Naive B cell (primary cell): ENCODE data around the gene MAPKAPK3. TPM values are rescaled to one million over a fixed set of nuclear protein-coding genes. Genes with fewer than 3 reads are reported as not detected.

Experiments used
- ATAC-seq, 2 donors: fragments of 150-1000 bp; cut with Tn5 transposase; 2 replicates each; pipeline ENCODE4 v1.10.0; 2021; ENCODE audit warnings: low read depth in 2 of 2, mild to moderate bottlenecking in 2 of 2, moderate library complexity in 2 of 2
- DNase-seq: peaks from one replicate; pipeline ENCODE4 v3.0.0; 2022
- H3K27ac Mint-ChIP-seq, 6 donors: one replicate each; pipeline ENCODE4 v1.8.0; 2020 to 2022; ENCODE audit warnings: mild to moderate bottlenecking in 6 of 6, mixed read lengths in 6 of 6, moderate library complexity in 5 of 6, inconsistent platforms in 2 of 6
- H3K27me3 Mint-ChIP-seq, 3 donors: one replicate each; pipeline ENCODE4 v1.8.0; 2021 to 2022; ENCODE audit warnings: mixed read lengths in 3 of 3, mild to moderate bottlenecking in 1 of 3
- H3K36me3 Mint-ChIP-seq, 2 donors: one replicate each; pipeline ENCODE4 v1.8.0; 2020 to 2022; ENCODE audit warnings: mixed read lengths in 2 of 2, inconsistent platforms in 1 of 2, mild to moderate bottlenecking in 1 of 2
- H3K4me1 Mint-ChIP-seq, 3 donors: one replicate each; pipeline ENCODE4 v1.8.0; 2020 to 2022; ENCODE audit warnings: mixed read lengths in 3 of 3, inconsistent platforms in 1 of 3, mild to moderate bottlenecking in 1 of 3, moderate library complexity in 1 of 3
- H3K4me3 Mint-ChIP-seq, 8 donors: one replicate each; pipeline ENCODE4 v1.8.0; 2020 to 2022; ENCODE audit warnings: mild to moderate bottlenecking in 8 of 8, mixed read lengths in 8 of 8, moderate library complexity in 8 of 8, inconsistent platforms in 2 of 8
- H3K9me3 Mint-ChIP-seq, 7 donors: one replicate each; pipeline ENCODE4 v1.8.0; 2020 to 2022; ENCODE audit warnings: mixed read lengths in 7 of 7, mild to moderate bottlenecking in 5 of 7, inconsistent platforms in 2 of 7, moderate library complexity in 1 of 7
- polyA plus RNA-seq, 6 donors: library from polyadenylated mRNA; unstranded; fragments of 300-500 nt; fragmentation: Illumina TruSeq; gene quantifications; one replicate each; pipeline ENCODE4 v1.2.3, GENCODE V29; 2021; ENCODE audit warnings: low read depth in 6 of 6

The MAPKAPK3 gene
- polyA plus RNA-seq, 6 donors from 2014 or later, result 14.6 to 26.8 (median 19.3) TPM

DNA sequence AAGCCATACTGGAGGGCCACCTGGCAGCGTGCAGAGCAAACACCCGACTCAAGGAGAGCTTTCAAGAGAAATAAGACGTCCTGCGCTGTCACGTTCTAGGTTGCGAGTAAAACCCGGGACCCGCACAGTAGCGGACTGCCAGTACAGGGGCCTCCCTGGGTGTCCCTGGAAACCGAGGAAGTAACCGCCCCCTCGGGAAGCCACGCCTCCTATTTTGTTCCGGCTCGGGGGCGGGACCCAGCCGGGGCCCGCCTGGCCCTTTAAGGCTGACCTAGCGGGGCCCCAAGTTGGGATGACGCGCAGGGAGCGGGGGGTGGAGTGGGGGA, 218 bp upstream of the MAPKAPK3 start:
- Mint-ChIP-seq H3K9me3 (no peaks in the 10 kb centered on the region), H3K27me3 (no peaks in the 10 kb centered on the region), H3K36me3 (no peaks in the 10 kb centered on the region), H3K4me3 (peak overlapping the region; percentile 90 to 98 (median 95)), H3K4me1 (peaks cover 43 to 68% (median 64%) of the 10 kb centered on the region in 3 donors), H3K27ac (peak overlapping the region; percentile 84 to 98 (median 94))
- ATAC-seq, result peak; percentile 72 to 73
- DNase-seq, result peak; percentile 93

GRCh38 chr3:50617911-50618481, 1.0 kb downstream of the MAPKAPK3 start:
- H3K4me1 Mint-ChIP-seq, result peaks cover 33 to 63% (median 57%) of the 10 kb centered on the region in 3 donors
- H3K36me3 Mint-ChIP-seq, result no peaks in the 10 kb centered on the region
- DNase-seq (no peak), ATAC-seq (no peak)
- peak overlapping the region; percentile 90 to 98 (median 96) for H3K4me3 Mint-ChIP-seq
- H3K27me3 Mint-ChIP-seq, result no peaks in the 10 kb centered on the region
- H3K9me3 Mint-ChIP-seq, result no peaks in the 10 kb centered on the region
- H3K27ac Mint-ChIP-seq, result peak overlapping the region in 3 of 6 donors; percentile 58 to 87 (median 84)

DNA sequence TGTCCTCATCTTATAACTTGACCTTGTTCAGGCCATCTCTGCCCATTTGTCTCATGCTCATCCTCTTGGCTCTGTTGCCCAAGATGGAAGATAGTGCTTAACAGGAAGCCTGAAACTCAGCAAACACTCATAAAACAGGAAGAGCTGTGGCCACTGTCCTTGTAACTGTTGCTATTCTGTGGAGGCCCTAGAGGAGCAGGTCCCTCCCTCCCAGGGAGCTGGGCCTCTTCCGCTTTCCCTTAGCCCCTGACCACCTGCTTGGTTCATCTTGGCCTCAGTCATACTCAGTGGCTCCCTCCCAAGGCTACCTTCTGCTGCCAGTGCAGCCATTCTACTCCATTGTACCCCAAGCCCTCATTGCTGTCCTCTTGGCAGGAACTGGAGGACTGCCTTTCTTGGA, 3.5 kb downstream of the MAPKAPK3 start:
- Mint-ChIP-seq H3K36me3 (no peaks in the 10 kb centered on the region), H3K27ac (peak overlapping the region; percentile 33 to 84 (median 70)), H3K4me1 (peaks cover 39 to 76% (median 67%) of the 10 kb centered on the region in 3 donors), H3K4me3 (peak overlapping the region in 3 of 8 donors; percentile 29 to 90 (median 30)), H3K27me3 (no peaks in the 10 kb centered on the region), H3K9me3 (no peaks in the 10 kb centered on the region)
- ATAC-seq, result no peak
- DNase-seq, result no peak

GRCh38 chr3:50620820-50621219, 3.9 kb downstream of the MAPKAPK3 start:
- Mint-ChIP-seq H3K27ac (peak overlapping the region in 5 of 6 donors; percentile 33 to 84 (median 65)), H3K9me3 (no peaks in the 10 kb centered on the region), H3K4me1 (peaks cover 39 to 73% (median 64%) of the 10 kb centered on the region in 3 donors), H3K4me3 (peak overlapping the region in 1 of 8 donors; percentile 90), H3K27me3 (no peaks in the 10 kb centered on the region), H3K36me3 (no peaks in the 10 kb centered on the region)
- no peak for DNase-seq
- no peak for ATAC-seq

- H3K27ac Mint-ChIP-seq, result peak overlapping the region in 5 of 6 donors; percentile 21 to 76 (median 51)
- H3K36me3 Mint-ChIP-seq, result no peaks in the 10 kb centered on the region
- peak overlapping the region in 1 of 8 donors; percentile 65 for H3K4me3 Mint-ChIP-seq
- peaks cover 40 to 68% (median 58%) of the 10 kb centered on the region in 3 donors for H3K4me1 Mint-ChIP-seq
- no peak for ATAC-seq
- DNase-seq, result no peak
- H3K27me3 Mint-ChIP-seq, result no peaks in the 10 kb centered on the region
- H3K9me3 Mint-ChIP-seq, result no peaks in the 10 kb centered on the region
Measured at GRCh38 chr3:50622881-50623280, 5.9 kb downstream of the MAPKAPK3 start.

DNA sequence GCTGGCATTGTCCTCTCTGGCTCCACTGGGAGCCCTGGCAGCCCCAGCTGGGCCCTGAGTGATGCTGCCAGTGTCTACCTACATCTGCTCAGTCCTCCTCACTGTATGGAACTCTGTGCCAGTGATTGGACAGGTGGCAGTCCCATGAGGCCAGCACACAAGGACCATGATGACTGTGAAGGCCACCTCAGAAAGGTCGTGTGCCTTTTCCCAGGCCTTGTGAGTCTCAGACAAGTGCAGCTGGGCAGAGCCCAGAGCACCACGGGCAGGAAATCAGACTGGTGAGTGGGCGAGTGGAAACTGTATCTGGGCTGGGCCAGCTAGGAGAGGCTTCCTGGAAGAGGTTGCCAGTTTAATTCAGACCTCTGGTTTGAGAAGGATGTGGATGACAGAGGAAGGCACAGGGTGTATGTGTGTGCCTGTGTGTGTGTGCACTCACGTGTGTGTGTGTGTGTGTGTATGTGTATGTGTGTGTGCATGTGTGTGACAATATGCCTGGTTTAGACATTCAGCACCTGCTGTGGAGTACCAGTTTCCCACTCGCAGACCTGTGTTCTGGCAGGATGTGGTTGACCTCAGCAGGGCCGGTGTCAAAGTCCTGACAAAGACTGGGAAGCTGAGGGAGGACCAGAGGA, 7.0 kb downstream of the MAPKAPK3 start:
- H3K27me3 Mint-ChIP-seq, result no peaks in the 10 kb centered on the region
- H3K36me3 Mint-ChIP-seq, result no peaks in the 10 kb centered on the region
- no peaks in the 10 kb centered on the region for H3K9me3 Mint-ChIP-seq
- peak; percentile 8 to 43 for ATAC-seq
- peaks cover 38 to 61% (median 50%) of the 10 kb centered on the region in 3 donors for H3K4me1 Mint-ChIP-seq
- H3K27ac Mint-ChIP-seq, result peak overlapping the region in 4 of 6 donors; percentile 51 to 97 (median 78)
- H3K4me3 Mint-ChIP-seq, result peak overlapping the region in 7 of 8 donors; percentile 23 to 77 (median 62)
- no peak for DNase-seq

- Mint-ChIP-seq H3K36me3 (no peaks in the 10 kb centered on the region), H3K27ac (peak overlapping the region in 2 of 6 donors; percentile 51 to 78), H3K4me1 (peaks cover 36 to 59% (median 47%) of the 10 kb centered on the region in 3 donors), H3K9me3 (no peaks in the 10 kb centered on the region), H3K4me3 (no peak overlapping the region), H3K27me3 (no peaks in the 10 kb centered on the region)
- no peak for DNase-seq
- ATAC-seq, result no peak
Measured at GRCh38 chr3:50624634-50625033, 7.7 kb downstream of the MAPKAPK3 start.

- H3K27me3 Mint-ChIP-seq, result no peaks in the 10 kb centered on the region
- no peaks in the 10 kb centered on the region for H3K9me3 Mint-ChIP-seq
- H3K4me1 Mint-ChIP-seq, result peaks cover 39 to 57% (median 47%) of the 10 kb centered on the region in 3 donors
- peak overlapping the region in 3 of 6 donors; percentile 15 to 87 (median 66) for H3K27ac Mint-ChIP-seq
- H3K36me3 Mint-ChIP-seq, result no peaks in the 10 kb centered on the region
- H3K4me3 Mint-ChIP-seq, result no peak overlapping the region
- no peak for DNase-seq
- no peak for ATAC-seq
Measured at GRCh38 chr3:50625231-50626182, 8.6 kb downstream of the MAPKAPK3 start.

- Mint-ChIP-seq H3K4me1 (peaks cover 39 to 57% (median 51%) of the 10 kb centered on the region in 3 donors), H3K36me3 (no peaks in the 10 kb centered on the region), H3K27me3 (no peaks in the 10 kb centered on the region), H3K9me3 (no peaks in the 10 kb centered on the region), H3K27ac (peak overlapping the region in 2 of 6 donors; percentile 68 to 72), H3K4me3 (no peak overlapping the region)
- ATAC-seq, result no peak
- no peak for DNase-seq
Measured at GRCh38 chr3:50626401-50626800, 9.4 kb downstream of the MAPKAPK3 start.

- Mint-ChIP-seq H3K4me1 (peaks cover 47 to 65% (median 62%) of the 10 kb centered on the region in 3 donors), H3K27me3 (no peaks in the 10 kb centered on the region), H3K36me3 (no peaks in the 10 kb centered on the region), H3K4me3 (no peak overlapping the region), H3K9me3 (no peaks in the 10 kb centered on the region), H3K27ac (peak overlapping the region in 1 of 6 donors; percentile 88)
- ATAC-seq, result no peak
- DNase-seq, result no peak
Measured at GRCh38 chr3:50627407-50628051, 10.6 kb downstream of the MAPKAPK3 start.

DNA sequence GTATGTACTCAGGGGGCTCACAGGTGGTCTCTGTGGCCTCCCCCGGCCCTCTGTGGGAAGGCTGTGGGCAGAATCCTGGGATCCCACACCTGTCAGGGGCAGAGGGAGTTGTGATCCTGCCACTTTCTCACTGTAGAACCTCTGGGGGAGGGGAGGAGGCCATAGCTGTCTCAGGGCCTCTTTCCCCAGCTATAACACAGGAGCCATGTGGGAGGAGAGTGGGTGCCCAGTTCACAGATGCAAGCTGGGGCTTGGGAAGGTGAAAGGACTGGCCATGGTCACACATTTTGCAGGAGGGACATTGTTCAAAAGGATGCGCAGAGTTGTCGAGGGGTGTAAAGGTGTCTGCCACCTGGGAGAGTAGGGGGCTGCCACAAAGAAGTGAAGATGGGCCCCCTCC, 11.7 kb downstream of the MAPKAPK3 start:
- no peak for DNase-seq
- Mint-ChIP-seq H3K27me3 (no peaks in the 10 kb centered on the region), H3K27ac (peak overlapping the region in 1 of 6 donors; percentile 73), H3K4me1 (peaks cover 49 to 69% (median 65%) of the 10 kb centered on the region in 3 donors), H3K9me3 (no peaks in the 10 kb centered on the region), H3K4me3 (no peak overlapping the region), H3K36me3 (no peaks in the 10 kb centered on the region)
- no peak for ATAC-seq

DNA sequence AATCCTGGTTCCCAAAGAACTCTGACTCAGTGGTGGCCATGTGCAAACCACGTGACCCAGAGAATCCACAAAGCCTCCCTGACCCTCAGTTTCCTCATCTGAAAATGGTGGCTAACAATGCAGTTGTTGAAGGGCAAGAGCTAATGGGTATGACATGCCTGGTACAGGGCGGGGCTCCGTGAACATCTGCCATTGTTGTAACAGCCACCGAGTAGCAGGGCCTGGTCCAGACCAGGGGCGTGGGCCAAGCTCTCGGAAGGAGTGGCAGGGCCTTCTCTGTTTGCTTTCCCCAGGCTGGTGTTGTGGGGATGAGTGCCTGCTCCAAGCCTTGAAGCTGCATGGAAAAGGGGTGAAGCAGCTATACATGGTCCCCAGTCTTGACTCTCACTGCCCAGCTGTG, 13.4 kb downstream of the MAPKAPK3 start:
- peaks cover 49 to 70% (median 54%) of the 10 kb centered on the region in 3 donors for H3K4me1 Mint-ChIP-seq
- peak overlapping the region in 3 of 6 donors; percentile 12 to 33 (median 26) for H3K27ac Mint-ChIP-seq
- no peaks in the 10 kb centered on the region for H3K27me3 Mint-ChIP-seq
- H3K9me3 Mint-ChIP-seq, result no peaks in the 10 kb centered on the region
- peaks cover 0 to 3% of the 10 kb centered on the region in 2 donors for H3K36me3 Mint-ChIP-seq
- H3K4me3 Mint-ChIP-seq, result peak overlapping the region in 1 of 8 donors; percentile 5
- no peak for ATAC-seq
- no peak for DNase-seq

- no peaks in the 10 kb centered on the region for H3K27me3 Mint-ChIP-seq
- H3K27ac Mint-ChIP-seq, result peak overlapping the region in 2 of 6 donors; percentile 12 to 26
- H3K4me3 Mint-ChIP-seq, result no peak overlapping the region
- DNase-seq (no peak), ATAC-seq (no peak)
- H3K4me1 Mint-ChIP-seq, result peaks cover 46 to 70% (median 54%) of the 10 kb centered on the region in 3 donors
- H3K36me3 Mint-ChIP-seq, result peaks cover 0 to 3% of the 10 kb centered on the region in 2 donors
- no peaks in the 10 kb centered on the region for H3K9me3 Mint-ChIP-seq
Measured at GRCh38 chr3:50630877-50631276, 13.9 kb downstream of the MAPKAPK3 start.
